Subcutaneous adipose tissue (tissue), 4 donors: ENCODE results near the gene EEF1AKMT1. TPM values are rescaled to one million over a fixed set of nuclear protein-coding genes. Genes with fewer than 3 reads are reported as not detected.

Source experiments
- total RNA-seq, 4 donors: library from RNA; depleted of rRNA; stranded (reverse); fragments of >200 nt; gene quantifications; one replicate each; pipeline ENCODE4 v1.1.0, GENCODE V29; 2016
- TF ChIP-seq, protein P1 (sequence below): fragments of 450-650 bp; IDR thresholded peaks from one replicate; pipeline ENCODE4 v1.5.1; 2016; ENCODE audit warnings: low read depth, mild to moderate bottlenecking, control low read depth, antibody characterized with exemption, moderate library complexity

EEF1AKMT1 gene
- total RNA-seq, 4 donors from 2014 or later, result 8.1 to 26.9 (median 9.1) TPM

DNA sequence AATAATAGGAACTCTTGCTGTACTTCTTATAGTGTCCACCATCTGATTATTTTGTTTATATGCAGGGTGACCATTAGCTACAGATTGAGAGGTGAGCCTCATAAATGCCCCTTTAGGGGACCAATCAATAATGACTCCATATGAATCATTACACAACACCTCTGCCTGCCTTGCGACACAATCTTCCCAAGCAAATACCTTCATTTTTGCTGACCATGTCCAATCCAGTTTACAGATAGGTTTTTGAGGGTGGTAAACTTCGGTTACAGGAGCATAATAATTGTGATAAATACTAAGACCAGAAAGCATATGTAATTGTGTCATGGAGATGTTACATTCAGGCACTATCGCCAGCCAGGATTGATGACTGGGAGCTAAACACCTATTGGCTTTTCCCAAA lies 93.9 kb downstream of the EEF1AKMT1 start:
- TF ChIP-seq, protein P1, sequence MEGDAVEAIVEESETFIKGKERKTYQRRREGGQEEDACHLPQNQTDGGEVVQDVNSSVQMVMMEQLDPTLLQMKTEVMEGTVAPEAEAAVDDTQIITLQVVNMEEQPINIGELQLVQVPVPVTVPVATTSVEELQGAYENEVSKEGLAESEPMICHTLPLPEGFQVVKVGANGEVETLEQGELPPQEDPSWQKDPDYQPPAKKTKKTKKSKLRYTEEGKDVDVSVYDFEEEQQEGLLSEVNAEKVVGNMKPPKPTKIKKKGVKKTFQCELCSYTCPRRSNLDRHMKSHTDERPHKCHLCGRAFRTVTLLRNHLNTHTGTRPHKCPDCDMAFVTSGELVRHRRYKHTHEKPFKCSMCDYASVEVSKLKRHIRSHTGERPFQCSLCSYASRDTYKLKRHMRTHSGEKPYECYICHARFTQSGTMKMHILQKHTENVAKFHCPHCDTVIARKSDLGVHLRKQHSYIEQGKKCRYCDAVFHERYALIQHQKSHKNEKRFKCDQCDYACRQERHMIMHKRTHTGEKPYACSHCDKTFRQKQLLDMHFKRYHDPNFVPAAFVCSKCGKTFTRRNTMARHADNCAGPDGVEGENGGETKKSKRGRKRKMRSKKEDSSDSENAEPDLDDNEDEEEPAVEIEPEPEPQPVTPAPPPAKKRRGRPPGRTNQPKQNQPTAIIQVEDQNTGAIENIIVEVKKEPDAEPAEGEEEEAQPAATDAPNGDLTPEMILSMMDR, result no peak

Other genes with a start within 250 kb of the EEF1AKMT1 start
- gene CRYL1, start 248.1 kb downstream of the EEF1AKMT1 start, total RNA-seq, result 10 to 100 TPM; 39.1 to 63.6 (median 54.2) TPM
- 10 to 100 TPM; 11.4 to 22.0 (median 13.3) TPM for gene IFT88, start 206.8 kb downstream of the EEF1AKMT1 start, total RNA-seq
- gene IL17D, start 70.3 kb downstream of the EEF1AKMT1 start, total RNA-seq, result 1 to 10 TPM in 3 of 4 donors, under 1 TPM in 1; 0.98 to 7.0 (median 3.3) TPM
- gene XPO4, start 128.8 kb upstream of the EEF1AKMT1 start, total RNA-seq, result 10 to 100 TPM; 13.2 to 17.9 (median 14.9) TPM